Daoy (cell line): Measurements from ENCODE around the gene ADRA2A. TPM values are rescaled to one million over a fixed set of nuclear protein-coding genes. Genes with fewer than 3 reads are reported as not detected.

Source experiments
- total RNA-seq: library from RNA; depleted of rRNA; stranded (reverse); fragments of >200 nt; shearing (Covaris generic); gene quantifications from 2 replicates; pipeline ENCODE4 v1.2.3, GENCODE V29; 2014; rRNA removed

The ADRA2A gene
- total RNA-seq, 1 experiment from 2014 or later = not detected

Other genes with a start within 250 kb of the ADRA2A start
- 13.3 and 19.9 TPM in 2 replicates for gene PDCD4, start 205.1 kb upstream of the ADRA2A start, total RNA-seq
- 13.2 and 14.2 TPM in 2 replicates for gene BBIP1, start 157.8 kb upstream of the ADRA2A start, total RNA-seq
- 11.7 and 15.3 TPM in 2 replicates for gene SHOC2, start 157.4 kb upstream of the ADRA2A start, total RNA-seq